HG03460 (cell line): ENCODE measurements around the gene IL17RB.

ENCODE experiments used
- ATAC-seq: cut with Tn5 transposase; IDR thresholded peaks from one replicate; pipeline ENCODE4 v1.9.1; 2021; ENCODE audit not compliant: unreplicated experiment

The IL17RB gene, protein sequence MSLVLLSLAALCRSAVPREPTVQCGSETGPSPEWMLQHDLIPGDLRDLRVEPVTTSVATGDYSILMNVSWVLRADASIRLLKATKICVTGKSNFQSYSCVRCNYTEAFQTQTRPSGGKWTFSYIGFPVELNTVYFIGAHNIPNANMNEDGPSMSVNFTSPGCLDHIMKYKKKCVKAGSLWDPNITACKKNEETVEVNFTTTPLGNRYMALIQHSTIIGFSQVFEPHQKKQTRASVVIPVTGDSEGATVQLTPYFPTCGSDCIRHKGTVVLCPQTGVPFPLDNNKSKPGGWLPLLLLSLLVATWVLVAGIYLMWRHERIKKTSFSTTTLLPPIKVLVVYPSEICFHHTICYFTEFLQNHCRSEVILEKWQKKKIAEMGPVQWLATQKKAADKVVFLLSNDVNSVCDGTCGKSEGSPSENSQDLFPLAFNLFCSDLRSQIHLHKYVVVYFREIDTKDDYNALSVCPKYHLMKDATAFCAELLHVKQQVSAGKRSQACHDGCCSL

DNA sequence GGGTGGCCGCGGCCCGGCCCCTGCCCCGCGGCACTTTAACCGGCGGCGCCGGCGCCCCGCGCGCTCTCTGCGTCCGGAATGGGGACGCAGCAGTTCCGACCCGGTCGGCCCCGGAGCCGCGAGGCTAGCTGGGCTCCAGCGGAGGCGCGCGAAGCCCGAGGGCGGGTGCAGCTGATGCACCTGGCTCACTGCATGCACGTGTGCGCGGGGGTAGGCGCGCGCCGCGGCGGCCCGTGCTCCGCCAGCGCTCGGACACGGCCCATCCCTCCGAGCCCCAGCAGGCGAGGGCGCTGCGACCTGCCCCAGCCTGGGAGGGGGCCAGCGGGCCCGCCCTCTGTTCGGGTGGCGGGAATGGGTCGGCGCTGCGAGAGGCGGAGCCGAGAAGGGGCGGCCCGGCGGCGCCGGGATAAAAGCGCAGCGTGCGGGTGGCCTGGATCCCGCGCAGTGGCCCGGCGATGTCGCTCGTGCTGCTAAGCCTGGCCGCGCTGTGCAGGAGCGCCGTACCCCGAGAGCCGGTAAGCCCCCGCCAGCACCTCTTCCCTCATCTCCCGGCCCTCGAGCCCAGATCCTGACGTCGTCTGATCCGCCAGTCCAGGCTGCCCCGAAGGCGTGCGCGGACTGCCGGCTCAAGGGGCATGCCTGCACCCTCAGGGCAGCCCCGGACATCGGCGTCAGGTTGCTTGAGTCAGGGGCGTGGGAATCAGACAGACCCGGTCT lies at the start of gene IL17RB, which contains the start of gene CHDH:
IL17RB (plus strand) TSS at position 435 of the 717 bp plus-strand sequence; CDS start at position 456, 21 bp downstream.
CHDH (minus strand) TSS at position 286 of the 717 bp plus-strand sequence. CDS start 22,411 bp downstream, outside the sequence.
- peak; percentile 31 for ATAC-seq

DNA sequence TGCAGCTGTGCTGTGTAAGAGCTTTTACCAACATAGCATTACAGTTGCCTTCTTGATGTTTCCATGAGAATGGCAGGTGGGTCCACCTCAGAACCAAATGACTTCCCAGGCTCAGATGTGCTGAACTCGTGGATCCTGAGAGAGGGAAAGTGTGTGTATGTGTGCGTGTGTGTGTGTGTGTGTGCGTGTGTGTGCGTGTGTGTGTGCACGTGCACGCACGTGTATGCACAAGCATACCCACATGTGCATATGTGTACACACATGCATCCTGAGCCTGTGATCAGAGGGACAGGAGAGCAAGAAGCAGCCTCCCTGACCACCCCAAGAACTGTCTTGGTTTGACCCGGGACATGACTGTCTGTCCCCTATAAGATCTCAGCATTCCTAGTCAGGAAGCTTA lies 48.2 kb upstream of the IL17RB start:
- no peak for ATAC-seq

DNA sequence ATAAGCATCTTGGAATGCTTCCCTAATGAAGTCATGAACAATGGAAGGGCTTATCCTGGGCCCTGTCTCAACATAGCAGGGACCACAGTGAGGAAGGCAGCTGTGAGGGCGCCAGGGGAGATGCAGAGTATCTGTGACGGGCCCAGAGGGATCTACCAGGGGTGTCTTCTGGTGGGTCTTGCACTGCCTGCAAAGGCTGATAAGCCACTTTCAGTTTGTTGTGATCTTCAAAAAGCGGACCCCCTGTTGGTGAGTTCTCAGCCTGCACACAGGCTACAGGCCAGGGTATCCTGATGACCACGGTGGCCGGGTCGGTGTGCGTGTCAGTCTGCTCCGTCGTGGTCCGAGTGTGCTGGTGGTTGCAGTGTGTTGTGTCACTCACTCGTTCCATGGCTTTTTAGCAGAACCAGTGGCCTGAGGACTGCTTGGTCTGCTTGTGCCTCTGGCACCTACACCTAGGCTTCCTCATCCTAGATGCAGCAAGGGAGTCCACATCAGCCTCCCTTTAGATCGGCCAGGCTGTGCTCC lies 47.0 kb upstream of the IL17RB start:
- ATAC-seq: no peak

DNA sequence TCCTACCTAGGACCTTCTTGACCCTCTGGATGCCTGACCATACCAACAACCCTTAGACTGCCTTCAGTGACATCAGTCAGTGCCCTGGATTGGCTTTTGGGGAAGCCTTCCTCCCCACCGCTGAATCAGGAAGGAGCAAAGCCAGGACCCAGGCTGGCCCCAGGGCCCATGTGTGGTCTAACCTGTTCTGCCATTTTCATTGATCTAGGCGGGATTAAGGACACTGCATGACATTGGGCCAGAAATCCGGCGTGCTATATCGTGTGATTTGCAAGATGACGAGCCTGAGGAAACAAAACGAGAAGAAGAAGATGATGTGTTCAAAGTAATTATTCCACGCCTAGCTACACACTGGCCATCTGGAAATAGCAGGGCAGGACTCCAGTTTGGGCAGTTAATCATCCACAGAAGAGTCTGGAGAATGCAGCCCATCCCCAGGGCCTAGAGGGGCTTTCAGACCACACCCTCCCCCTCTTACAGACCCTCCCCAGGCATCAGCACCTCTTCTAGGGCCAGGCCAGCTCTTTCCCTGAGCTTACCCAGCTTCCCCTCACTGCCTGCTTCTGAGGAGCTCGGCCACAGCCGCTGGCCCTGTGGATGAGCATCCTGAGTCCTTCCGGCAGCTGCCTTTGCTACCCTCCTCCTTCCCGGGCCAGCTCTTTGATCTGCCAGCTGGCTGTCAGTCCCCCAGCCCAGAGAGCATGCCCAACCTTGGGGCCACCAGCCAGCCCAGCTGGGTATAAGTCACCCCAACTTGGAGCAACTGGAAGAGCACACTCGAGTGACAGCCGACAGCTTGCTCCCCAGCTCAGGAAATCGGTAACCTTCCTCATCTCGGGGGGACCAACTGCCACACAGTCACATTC lies 46.1 kb upstream of the IL17RB start:
- no peak for ATAC-seq

DNA sequence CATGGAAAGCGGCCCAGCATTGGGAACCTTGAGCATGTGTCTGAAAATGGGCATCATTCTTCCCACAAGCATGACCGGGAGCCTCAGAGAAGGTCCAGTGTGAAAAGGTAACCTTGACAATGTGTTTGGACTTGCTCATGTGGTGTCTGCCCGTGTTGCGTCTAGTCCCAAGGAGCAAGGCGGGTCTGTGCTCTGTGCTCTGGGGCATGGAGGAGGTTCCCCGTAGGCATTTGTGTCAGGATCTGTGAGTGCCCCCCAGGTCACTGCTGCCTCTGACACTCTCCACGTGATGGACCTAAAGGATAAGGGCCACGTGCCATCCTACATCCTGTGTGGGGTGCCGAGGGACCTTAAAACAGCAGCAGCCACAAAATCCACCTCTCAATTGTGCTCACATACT lies 45.0 kb upstream of the IL17RB start:
- ATAC-seq: no peak

DNA sequence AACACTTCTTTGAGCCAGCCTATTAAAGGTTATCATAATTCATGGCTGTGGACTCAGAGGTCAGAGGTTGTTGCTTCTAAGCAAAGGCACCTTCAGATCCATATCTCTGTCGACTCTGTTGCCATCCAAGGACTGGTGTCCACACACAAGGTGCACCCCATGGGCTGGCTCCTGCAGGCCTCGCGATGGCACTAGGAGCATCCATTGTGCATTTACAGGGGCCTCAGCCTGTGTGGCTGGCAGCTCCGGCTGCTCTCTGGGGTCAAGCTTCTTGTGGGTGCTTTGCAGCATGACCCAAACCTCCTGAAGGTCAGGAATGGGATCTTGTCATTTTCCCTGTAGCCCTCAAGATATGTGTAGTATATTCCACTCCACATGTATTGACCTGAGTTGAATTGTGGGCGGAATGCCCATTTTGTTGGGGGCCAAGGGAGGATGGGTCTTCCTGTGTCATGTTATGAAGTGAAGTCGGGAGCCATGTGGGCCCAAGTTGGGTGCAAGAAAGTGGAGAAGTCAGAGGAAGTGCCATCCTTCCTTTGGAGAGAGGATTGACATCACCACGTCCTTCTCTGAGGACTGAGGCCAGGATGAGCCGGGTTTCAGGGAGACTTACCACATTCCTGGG lies 44.0 kb upstream of the IL17RB start:
- no peak for ATAC-seq

DNA sequence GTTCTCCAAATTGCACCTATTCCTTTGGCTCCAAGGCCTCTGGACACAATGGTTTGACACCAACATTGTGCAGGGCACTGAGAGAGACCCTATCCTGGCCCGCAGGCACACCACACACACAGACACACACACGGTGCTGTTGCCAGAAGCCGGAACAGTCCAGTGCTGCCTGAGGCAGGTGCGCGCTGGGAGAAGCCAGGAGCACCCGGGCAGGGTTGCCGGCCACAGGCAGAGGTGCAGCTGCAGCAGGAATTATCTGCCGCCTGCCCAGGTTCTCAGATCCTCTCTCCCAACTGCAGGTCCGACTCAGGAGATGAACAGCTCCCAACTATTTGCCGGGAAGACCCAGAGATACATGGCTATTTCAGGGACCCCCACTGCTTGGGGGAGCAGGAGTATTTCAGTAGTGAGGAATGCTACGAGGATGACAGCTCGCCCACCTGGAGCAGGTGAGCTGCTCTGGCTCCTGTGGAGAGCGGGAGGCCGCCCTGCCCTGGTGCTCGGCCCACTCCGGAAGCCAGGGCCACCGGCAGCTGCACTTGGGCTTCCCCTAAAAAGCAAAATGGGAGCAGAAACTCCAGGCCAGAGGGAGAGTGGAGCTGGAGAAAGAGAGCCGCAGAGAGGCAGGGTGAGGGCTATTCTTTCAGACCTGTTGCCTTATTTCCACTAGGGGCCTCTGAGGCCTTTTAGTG lies 43.1 kb upstream of the IL17RB start:
- ATAC-seq: no peak

DNA sequence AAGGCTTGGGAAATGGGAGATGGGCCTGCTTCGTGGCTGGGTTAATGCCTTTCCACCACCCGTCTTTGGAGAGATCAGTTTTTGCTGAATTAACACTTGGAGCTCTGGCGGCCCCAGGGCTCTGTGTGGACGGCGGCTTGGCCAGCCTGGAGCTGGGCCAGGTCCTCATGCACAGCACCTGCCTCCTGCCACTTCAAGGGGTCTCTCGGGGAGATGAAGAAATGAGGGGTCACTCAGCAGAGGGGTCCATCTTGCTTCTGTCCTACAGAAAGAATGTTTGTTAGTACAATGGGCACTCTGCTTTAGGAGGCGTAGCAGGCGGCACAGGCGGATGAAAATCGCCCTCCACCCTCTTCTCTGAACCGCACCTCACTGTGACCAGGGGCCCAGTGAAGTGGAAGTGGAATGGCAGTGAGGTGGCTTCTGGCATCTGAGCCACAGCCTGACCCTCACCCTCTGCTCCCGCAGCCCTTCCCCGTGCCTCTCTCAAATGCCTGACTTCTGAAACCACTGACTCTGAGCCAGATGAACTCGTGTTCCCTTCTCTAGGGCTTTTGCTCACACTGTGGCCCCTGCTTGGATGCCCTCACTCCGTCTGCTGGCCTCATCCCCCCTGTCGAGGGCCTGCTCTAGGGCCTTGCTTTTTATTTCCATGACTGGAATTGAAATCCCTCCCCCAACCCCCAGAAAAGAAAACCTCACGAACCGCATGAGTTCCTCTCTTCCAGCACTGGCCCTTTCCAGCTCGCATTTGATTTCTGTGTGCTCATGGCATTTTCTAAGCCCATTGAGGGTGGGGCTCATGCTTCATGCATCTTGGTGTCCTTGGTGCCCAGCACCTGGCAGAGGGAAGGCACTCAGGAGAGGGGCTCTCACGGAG lies 42.3 kb upstream of the IL17RB start:
- no peak for ATAC-seq

DNA sequence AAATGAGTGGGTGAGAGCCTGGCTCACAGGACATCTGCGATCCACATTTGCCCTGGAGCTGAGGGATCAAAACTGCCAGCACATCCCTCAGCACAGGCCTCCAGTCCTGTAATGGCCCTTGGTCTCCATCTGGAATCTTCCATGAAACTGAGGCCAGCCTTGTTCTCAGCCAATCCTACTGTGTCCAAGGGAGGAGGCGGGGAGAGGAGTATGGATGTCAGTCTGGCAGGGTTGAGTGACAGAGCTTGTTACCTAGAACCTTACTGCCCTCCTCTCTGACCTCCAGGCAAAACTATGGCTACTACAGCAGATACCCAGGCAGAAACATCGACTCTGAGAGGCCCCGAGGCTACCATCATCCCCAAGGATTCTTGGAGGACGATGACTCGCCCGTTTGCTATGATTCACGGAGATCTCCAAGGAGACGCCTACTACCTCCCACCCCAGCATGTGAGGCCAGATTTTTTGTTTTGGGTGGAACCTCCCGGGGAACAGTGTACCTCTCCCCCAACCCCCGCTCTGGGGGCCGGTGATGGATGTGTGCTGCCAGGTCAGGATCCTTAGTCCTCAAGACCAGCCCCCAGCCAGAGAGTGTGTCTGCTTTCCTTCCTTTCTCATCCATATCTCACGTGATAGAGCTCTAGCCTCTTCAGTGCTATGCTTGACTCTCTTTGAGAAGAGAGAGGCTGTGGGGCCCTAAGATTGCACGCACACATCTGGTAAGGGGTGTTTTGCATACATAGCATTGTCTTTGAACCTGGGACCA lies 41.5 kb upstream of the IL17RB start:
- peak; percentile 64 for ATAC-seq

DNA sequence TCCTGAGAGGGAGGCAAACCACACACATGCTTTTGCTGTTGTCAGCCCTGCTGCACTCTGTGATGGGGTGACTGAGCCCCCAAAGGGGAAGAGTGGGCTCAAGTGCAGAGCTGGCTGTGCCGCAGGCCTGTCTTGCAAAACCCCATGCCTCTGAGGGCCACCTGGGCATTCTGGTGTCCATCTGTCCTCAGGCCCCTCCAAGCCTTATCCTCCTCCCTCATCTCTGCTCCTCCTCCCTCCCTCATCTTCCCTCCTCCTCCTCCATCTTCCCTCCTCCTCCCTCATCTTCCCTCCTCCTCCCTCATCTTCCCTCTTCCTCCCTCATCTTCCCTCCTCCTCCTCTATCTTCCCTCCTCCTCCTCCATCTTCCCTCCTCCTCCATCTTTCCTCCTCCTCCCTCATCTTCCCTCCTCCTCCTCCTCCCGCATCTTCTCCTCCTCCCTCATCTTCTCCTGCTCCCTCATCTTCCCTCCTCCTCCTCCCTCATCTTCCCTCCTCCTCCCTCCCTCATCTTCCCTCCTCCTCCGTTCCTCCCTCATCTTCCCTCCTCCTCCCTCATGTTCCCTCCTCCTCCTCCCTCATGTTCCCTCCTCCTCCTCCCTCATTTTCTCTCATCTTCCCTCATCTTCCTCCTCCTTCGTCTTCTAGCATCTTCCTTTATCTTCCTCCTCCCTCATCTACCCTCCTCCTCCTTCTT lies 40.8 kb upstream of the IL17RB start:
- ATAC-seq: no peak

DNA sequence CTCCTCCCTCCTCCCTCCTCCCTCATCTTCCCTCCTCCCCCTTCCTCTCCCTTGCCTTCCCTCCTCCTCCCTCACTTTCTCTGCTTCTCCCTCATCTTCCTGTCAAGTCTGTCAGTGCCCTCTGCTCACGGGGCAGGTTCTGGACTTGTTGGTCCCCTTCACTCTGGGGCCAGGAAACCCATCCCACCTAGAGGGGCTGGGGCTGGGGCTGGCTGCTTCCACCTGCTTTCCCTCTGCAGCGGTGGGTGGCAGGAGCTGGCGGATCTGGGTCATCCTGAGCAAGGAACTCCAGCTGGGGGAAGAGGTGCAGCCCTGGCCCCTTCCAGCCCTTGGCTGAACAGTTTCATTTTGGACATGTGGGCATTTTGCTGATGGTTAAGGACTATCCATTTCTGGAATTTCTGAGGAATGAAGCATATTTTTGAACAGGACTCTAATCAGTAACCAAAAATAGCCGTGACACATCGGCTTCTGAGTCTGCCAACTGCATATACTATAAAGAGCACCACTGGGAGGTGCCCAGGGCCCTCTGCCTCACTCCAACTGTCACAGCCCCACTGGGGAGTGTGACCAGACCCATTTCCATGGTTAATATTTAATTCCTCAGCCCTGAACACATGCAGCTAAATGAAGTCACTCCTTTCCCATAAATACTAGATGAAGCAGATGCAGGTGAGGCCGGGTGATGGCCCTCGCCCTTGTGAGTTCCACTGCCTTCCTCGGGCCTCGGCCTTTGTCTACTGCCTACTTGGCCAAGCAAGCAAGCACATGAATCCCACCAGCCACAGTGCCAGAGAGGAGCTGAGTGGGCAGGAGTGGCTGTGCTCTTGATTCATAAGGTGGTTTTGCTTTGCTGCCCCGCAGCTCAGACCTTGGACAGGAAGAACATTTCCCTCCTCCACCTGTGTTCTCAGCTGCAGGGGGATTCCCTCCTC lies 39.9 kb upstream of the IL17RB start:
- ATAC-seq: peak; percentile 49

DNA sequence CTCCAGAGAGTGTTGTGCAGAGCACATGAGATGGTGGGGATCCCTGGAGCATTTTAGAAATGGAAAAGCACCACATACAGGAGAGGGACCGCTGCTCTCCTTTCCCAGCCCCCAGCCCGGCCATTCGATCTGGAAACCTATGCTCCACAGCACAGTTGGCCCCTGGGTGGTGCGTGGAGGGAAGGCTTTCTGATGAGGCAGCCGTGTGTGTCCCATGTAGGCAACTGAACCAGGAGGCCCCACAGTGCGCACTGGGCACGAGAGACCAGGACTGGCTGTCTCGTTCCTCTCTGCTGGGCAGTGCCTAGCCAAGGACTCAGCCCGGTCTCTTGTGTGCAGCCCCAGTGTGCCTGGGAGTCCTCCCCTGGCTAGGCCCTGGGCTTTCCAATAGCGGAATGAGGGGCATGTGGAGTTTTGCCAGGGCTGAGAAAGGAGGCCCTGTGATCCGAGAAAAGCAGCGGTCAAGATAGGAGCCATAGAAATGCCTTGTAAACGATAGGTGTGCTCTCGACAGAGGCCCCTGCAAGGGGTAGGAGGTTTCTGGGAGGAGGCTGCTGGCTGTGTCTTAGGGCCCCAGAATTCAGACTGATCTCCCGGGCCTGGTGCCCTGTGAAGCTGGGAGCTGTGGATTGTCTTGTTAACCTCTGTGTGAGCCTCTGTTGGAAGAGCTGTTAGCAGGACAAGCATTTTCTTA lies 39.1 kb upstream of the IL17RB start:
- peak; percentile 5 for ATAC-seq

DNA sequence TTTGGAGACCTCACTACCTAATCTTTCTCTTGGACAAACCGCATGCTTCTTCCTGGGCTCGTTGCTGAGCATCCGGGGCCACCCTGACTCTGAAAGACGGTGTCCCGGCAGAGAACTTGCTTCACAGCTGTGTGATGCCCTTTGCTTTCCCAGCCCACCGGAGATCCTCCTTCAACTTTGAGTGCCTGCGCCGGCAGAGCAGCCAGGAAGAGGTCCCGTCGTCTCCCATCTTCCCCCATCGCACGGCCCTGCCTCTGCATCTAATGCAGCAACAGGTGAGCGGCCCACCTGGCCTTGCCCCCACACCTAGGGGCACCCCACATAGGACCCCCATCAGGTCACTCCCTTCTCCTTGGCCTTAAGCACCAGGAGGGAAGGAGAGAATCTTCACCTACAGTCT lies 37.9 kb upstream of the IL17RB start:
- ATAC-seq: no peak

DNA sequence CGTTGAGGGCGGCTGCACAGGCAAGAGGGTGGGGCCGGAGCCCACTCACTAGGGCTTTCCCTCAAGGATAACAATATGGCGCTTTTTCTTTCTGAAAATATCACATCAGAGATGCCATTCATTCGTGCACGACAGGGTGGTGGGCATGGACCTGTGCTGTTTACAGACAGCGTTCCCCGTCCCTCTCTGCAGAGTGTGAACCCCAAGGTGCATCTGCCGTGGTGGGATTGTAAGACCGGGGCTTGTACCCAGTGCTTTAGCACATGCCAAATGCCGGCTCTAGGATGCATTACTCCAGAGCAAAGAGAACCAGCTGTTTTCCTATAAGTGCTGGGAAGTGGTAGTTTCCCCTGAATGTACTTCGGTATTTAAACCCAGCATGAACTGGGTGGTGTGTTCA lies 37.1 kb upstream of the IL17RB start:
- no peak for ATAC-seq

DNA sequence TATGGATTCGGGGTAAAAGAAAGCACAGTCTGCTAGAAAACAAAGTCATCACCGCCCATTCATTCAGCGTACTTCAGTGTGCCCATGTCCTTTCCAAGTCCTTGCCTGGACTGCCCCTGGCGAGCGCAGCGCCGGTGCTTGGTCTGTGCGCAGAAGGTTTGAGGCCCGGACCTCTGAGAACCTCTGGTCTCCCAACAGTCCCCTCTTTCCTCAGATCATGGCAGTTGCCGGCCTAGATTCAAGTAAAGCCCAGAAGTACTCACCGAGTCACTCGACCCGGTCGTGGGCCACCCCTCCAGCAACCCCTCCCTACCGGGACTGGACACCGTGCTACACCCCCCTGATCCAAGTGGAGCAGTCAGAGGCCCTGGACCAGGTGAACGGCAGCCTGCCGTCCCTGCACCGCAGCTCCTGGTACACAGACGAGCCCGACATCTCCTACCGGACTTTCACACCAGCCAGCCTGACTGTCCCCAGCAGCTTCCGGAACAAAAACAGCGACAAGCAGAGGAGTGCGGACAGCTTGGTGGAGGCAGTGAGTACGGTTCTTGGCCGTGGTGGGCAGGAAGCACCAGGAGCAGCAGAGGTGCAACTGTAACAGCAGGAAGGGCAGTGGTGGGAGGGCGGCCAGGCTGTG lies 36.5 kb upstream of the IL17RB start:
- no peak for ATAC-seq
